NCI-H82 treated with DMSO at 0.1 percent for 48 hours (cell line): Measurements from ENCODE around the gene UXS1.

Experiments used
- DNase-seq: peaks from one replicate; lab custom pipeline; 2025; ENCODE audit not compliant: unreplicated experiment; lab: John Stamatoyannopoulos, UW

UXS1 gene

GRCh38 chr2:106189764-106190468 lies 4.2 kb downstream of the UXS1 start:
- no peak for DNase-seq

GRCh38 chr2:106189325-106189724 lies 4.8 kb downstream of the UXS1 start:
- DNase-seq, result no peak

- DNase-seq, result no peak
Observed at GRCh38 chr2:106187273-106187891, 6.7 kb downstream of the UXS1 start.

GRCh38 chr2:106185475-106186184 lies 8.5 kb downstream of the UXS1 start:
- peak; percentile 25 for DNase-seq

GRCh38 chr2:106184857-106185256 lies 9.2 kb downstream of the UXS1 start:
- no peak for DNase-seq

GRCh38 chr2:106184394-106184793 lies 9.7 kb downstream of the UXS1 start:
- no peak for DNase-seq

- no peak for DNase-seq
Observed at GRCh38 chr2:106183101-106183696, 10.9 kb downstream of the UXS1 start.

- DNase-seq, result no peak
Observed at GRCh38 chr2:106181064-106181463, 13.0 kb downstream of the UXS1 start.

- no peak for DNase-seq
Observed at GRCh38 chr2:106180602-106181001, 13.5 kb downstream of the UXS1 start.

GRCh38 chr2:106178716-106179115 lies 15.4 kb downstream of the UXS1 start:
- no peak for DNase-seq

GRCh38 chr2:106177581-106177980 lies 16.5 kb downstream of the UXS1 start:
- DNase-seq, result no peak

- no peak for DNase-seq
Observed at GRCh38 chr2:106176446-106177099, 17.5 kb downstream of the UXS1 start.

GRCh38 chr2:106175086-106175850 lies 18.8 kb downstream of the UXS1 start:
- DNase-seq, result no peak

GRCh38 chr2:106174056-106174455 lies 20.0 kb downstream of the UXS1 start:
- DNase-seq, result no peak

- no peak for DNase-seq
Observed at GRCh38 chr2:106172649-106173048, 21.5 kb downstream of the UXS1 start.

GRCh38 chr2:106168657-106169056 lies 25.4 kb downstream of the UXS1 start:
- DNase-seq, result no peak

GRCh38 chr2:106167067-106167466 lies 27.0 kb downstream of the UXS1 start:
- DNase-seq, result no peak

- no peak for DNase-seq
Observed at GRCh38 chr2:106165561-106165960, 28.5 kb downstream of the UXS1 start.

GRCh38 chr2:106165029-106165428 lies 29.1 kb downstream of the UXS1 start:
- no peak for DNase-seq

GRCh38 chr2:106163948-106164545 lies 30.1 kb downstream of the UXS1 start:
- no peak for DNase-seq
